Urinary bladder (tissue), 4 donors: Measurements from ENCODE around the gene NUBP2. TPM values are rescaled to one million over a fixed set of nuclear protein-coding genes. Genes with fewer than 3 reads are reported as not detected.

Experiments used
- DNase-seq: peaks from one replicate; pipeline ENCODE4 v3.0.0-alpha.2; 2015; ENCODE audit errors: extremely low spot score
- H3K27ac ChIP-seq: one replicate; pipeline ENCODE4 v1.5.1; 2013; ENCODE audit warnings: low read depth, mild to moderate bottlenecking, moderate library complexity
- H3K36me3 ChIP-seq: one replicate; pipeline ENCODE4 v1.6.1; 2013; ENCODE audit warnings: mild to moderate bottlenecking, moderate library complexity; ENCODE audit not compliant: insufficient read depth
- H3K4me1 ChIP-seq: one replicate; pipeline ENCODE4 v1.6.1; 2013; ENCODE audit warnings: mild to moderate bottlenecking, moderate library complexity; ENCODE audit not compliant: insufficient read depth
- H3K4me3 ChIP-seq: one replicate; pipeline ENCODE4 v1.5.1; 2013; ENCODE audit warnings: low read depth, low read length
- WGBS: extraction: QIAGEN DNeasy Blood & Tissue Kit; methylation state at CpG from one replicate; pipeline ENCODE4 v1.1.7; 2013; 5-methylcytosine and 5-hydroxymethylcytosine counted together
- polyA plus RNA-seq: library from polyadenylated mRNA; stranded (reverse); fragments of 200-250 nt; gene quantifications from one replicate; pipeline ENCODE4 v1.2.3, GENCODE V29; 2013
- total RNA-seq: library from RNA; depleted of rRNA; stranded (reverse); fragments of >200 nt; gene quantifications from one replicate; pipeline ENCODE4 v1.2.3, GENCODE V29; 2014
- donor health status: healthy with polysubstance abuse.
- donor health status: healthy.

The NUBP2 gene
- total and polyA plus RNA-seq, 2 donors = 29.5 to 82.0 TPM

- no peaks in the 10 kb centered on the region for H3K36me3 ChIP-seq
- 80% methylated on average over 18 of the region's 18 CpGs for WGBS
Observed at GRCh38 chr16:1808691-1809090, 25.9 kb downstream of the NUBP2 start.

GRCh38 chr16:1809281-1809801 lies 26.6 kb downstream of the NUBP2 start:
- H3K4me1 ChIP-seq = no peaks in the 10 kb centered on the region
- no peaks in the 10 kb centered on the region for H3K36me3 ChIP-seq
- no peak overlapping the region for H3K27ac ChIP-seq
- no peak for DNase-seq
- whole genome bisulfite sequencing = 68% methylated on average over 28 of the region's 28 CpGs
- H3K4me3 ChIP-seq = no peak overlapping the region

More at GRCh38 chr16:1808691-1809090, 25.9 kb downstream of the NUBP2 start:
- Histone ChIP-seq H3K27ac (no peak overlapping the region), H3K4me1 (no peaks in the 10 kb centered on the region), H3K4me3 (no peak overlapping the region)
- DNase-seq = no peak

GRCh38 chr16:1810106-1810505 lies 27.3 kb downstream of the NUBP2 start:
- no peak for DNase-seq
- H3K27ac ChIP-seq = no peak overlapping the region
- no peaks in the 10 kb centered on the region for H3K36me3 ChIP-seq
- H3K4me3 ChIP-seq = no peak overlapping the region
- WGBS = 93% methylated on average over 16 of the region's 16 CpGs
- no peaks in the 10 kb centered on the region for H3K4me1 ChIP-seq

- DNase-seq = no peak
- Histone ChIP-seq H3K36me3 (no peaks in the 10 kb centered on the region), H3K27ac (no peak overlapping the region), H3K4me1 (no peaks in the 10 kb centered on the region), H3K4me3 (no peak overlapping the region)
- WGBS = 93% methylated on average over 16 of the region's 16 CpGs
Observed at GRCh38 chr16:1810536-1810935, 27.8 kb downstream of the NUBP2 start.

- peak; percentile 25 for DNase-seq
- peaks cover 6% of the 10 kb centered on the region for H3K36me3 ChIP-seq
- 12% methylated on average over 17 of the region's 17 CpGs for WGBS
- H3K4me1 ChIP-seq = no peaks in the 10 kb centered on the region
- no peak overlapping the region for H3K27ac ChIP-seq
- H3K4me3 ChIP-seq = no peak overlapping the region
Observed at GRCh38 chr16:1812732-1813163, 30.0 kb downstream of the NUBP2 start.

GRCh38 chr16:1815461-1815860 lies 32.7 kb downstream of the NUBP2 start:
- DNase-seq = no peak

GRCh38 chr16:1816396-1817275 lies 33.9 kb downstream of the NUBP2 start:
- no peak overlapping the region for H3K4me3 ChIP-seq
- peaks cover 8% of the 10 kb centered on the region for H3K36me3 ChIP-seq
- H3K4me1 ChIP-seq = no peaks in the 10 kb centered on the region
- WGBS = 95% methylated on average over 40 of the region's 40 CpGs
- no peak for DNase-seq
- no peak overlapping the region for H3K27ac ChIP-seq

More at GRCh38 chr16:1815461-1815860, 32.7 kb downstream of the NUBP2 start:
- H3K4me1 ChIP-seq = no peaks in the 10 kb centered on the region
- no peak overlapping the region for H3K4me3 ChIP-seq
- no peak overlapping the region for H3K27ac ChIP-seq
- peaks cover 8% of the 10 kb centered on the region for H3K36me3 ChIP-seq
- WGBS = 91% methylated on average over 11 of the region's 11 CpGs

- DNase-seq = no peak
- H3K4me1 ChIP-seq = no peaks in the 10 kb centered on the region
- H3K36me3 ChIP-seq = peaks cover 8% of the 10 kb centered on the region
- WGBS = 95% methylated on average over 9 of the region's 9 CpGs
- H3K27ac ChIP-seq = no peak overlapping the region
- H3K4me3 ChIP-seq = no peak overlapping the region
Observed at GRCh38 chr16:1817276-1817589, 34.5 kb downstream of the NUBP2 start.

- Histone ChIP-seq H3K4me1 (no peaks in the 10 kb centered on the region), H3K36me3 (peaks cover 8% of the 10 kb centered on the region)
- 92% methylated on average over 17 of the region's 17 CpGs for WGBS
Observed at GRCh38 chr16:1817716-1818115, 35.0 kb downstream of the NUBP2 start.

GRCh38 chr16:1818204-1818872 lies 35.6 kb downstream of the NUBP2 start:
- WGBS = 95% methylated on average over 27 of the region's 27 CpGs
- DNase-seq = no peak
- H3K36me3 ChIP-seq = peaks cover 8% of the 10 kb centered on the region
- no peaks in the 10 kb centered on the region for H3K4me1 ChIP-seq
- no peak overlapping the region for H3K27ac ChIP-seq
- no peak overlapping the region for H3K4me3 ChIP-seq

More at GRCh38 chr16:1817716-1818115, 35.0 kb downstream of the NUBP2 start:
- no peak for DNase-seq
- no peak overlapping the region for H3K4me3 ChIP-seq
- H3K27ac ChIP-seq = no peak overlapping the region

GRCh38 chr16:1818873-1819525 lies 36.2 kb downstream of the NUBP2 start:
- Histone ChIP-seq H3K4me3 (no peak overlapping the region), H3K36me3 (peaks cover 8% of the 10 kb centered on the region), H3K4me1 (no peaks in the 10 kb centered on the region), H3K27ac (no peak overlapping the region)
- WGBS = 96% methylated on average over 35 of the region's 35 CpGs
- DNase-seq = no peak

GRCh38 chr16:1819611-1820010 lies 36.9 kb downstream of the NUBP2 start:
- no peak for DNase-seq
- WGBS = 95% methylated on average over 15 of the region's 15 CpGs
- peaks cover 8% of the 10 kb centered on the region for H3K36me3 ChIP-seq

GRCh38 chr16:1820096-1820945 lies 37.6 kb downstream of the NUBP2 start:
- no peak overlapping the region for H3K4me3 ChIP-seq
- no peak overlapping the region for H3K27ac ChIP-seq
- H3K4me1 ChIP-seq = no peaks in the 10 kb centered on the region
- WGBS = 91% methylated on average over 25 of the region's 25 CpGs
- H3K36me3 ChIP-seq = peaks cover 8% of the 10 kb centered on the region
- no peak for DNase-seq

More at GRCh38 chr16:1819611-1820010, 36.9 kb downstream of the NUBP2 start:
- no peak overlapping the region for H3K27ac ChIP-seq
- H3K4me3 ChIP-seq = no peak overlapping the region
- no peaks in the 10 kb centered on the region for H3K4me1 ChIP-seq
